Astrocyte (in vitro differentiated cells and primary cell): ENCODE results near the gene NELFB. TPM values are rescaled to one million over a fixed set of nuclear protein-coding genes. Genes with fewer than 3 reads are reported as not detected.
A peak's percentile ranks its signal among the peaks of the same experiment; 100 is the strongest.

Experiments used
- DNase-seq: peaks from one replicate; pipeline ENCODE4 v3.0.0-alpha.2; 2010; ENCODE audit warnings: low read depth
- FAIRE-seq: peaks from 2 replicates; lab custom pipeline; 2011; peaks lifted over from hg19 to GRCh38; lab: Jason Lieb, UNC
- H2AFZ ChIP-seq: 2 replicates; pipeline ENCODE4 v1.6.0; 2012; ENCODE audit warnings: low read depth, low read length, inconsistent platforms
- H3K27ac ChIP-seq: 2 replicates; pipeline ENCODE4 v1.5.1; 2011; ENCODE audit warnings: low read depth, low read length, inconsistent platforms
- H3K27me3 ChIP-seq: 2 replicates; pipeline ENCODE4 v1.6.0; 2011; ENCODE audit warnings: low read length, inconsistent platforms; ENCODE audit not compliant: insufficient read depth
- H3K36me3 ChIP-seq: 2 replicates; pipeline ENCODE4 v1.5.1; 2011; ENCODE audit warnings: low read length, inconsistent platforms; ENCODE audit not compliant: insufficient read depth
- H3K4me1 ChIP-seq: 2 replicates; pipeline ENCODE4 v1.5.1; 2011; ENCODE audit warnings: low read length, inconsistent platforms; ENCODE audit not compliant: insufficient read depth
- H3K4me2 ChIP-seq: 2 replicates; pipeline ENCODE4 v1.6.0; 2012; ENCODE audit warnings: low read length, inconsistent platforms
- H3K4me3 ChIP-seq: 2 replicates; pipeline ENCODE4 v1.5.1; 2011; ENCODE audit warnings: low read depth, mild to moderate bottlenecking, low read length, inconsistent platforms; ENCODE audit not compliant: insufficient read depth
- H3K79me2 ChIP-seq: 2 replicates; pipeline ENCODE4 v1.6.0; 2012; ENCODE audit warnings: mild to moderate bottlenecking, low read length, inconsistent platforms; ENCODE audit not compliant: insufficient read depth
- H3K9ac ChIP-seq: 2 replicates; pipeline ENCODE4 v1.6.0; 2012; ENCODE audit warnings: mild to moderate bottlenecking, low read length, inconsistent platforms
- H3K9me3 ChIP-seq: 2 replicates; pipeline ENCODE4 v1.5.1; 2012; ENCODE audit warnings: low read depth, mild to moderate bottlenecking, low read length, inconsistent platforms; ENCODE audit not compliant: insufficient read depth
- H4K20me1 ChIP-seq: 2 replicates; pipeline ENCODE4 v1.6.0; 2012; ENCODE audit warnings: low read length, inconsistent platforms; ENCODE audit not compliant: insufficient read depth
- H3K27ac Mint-ChIP-seq: one replicate; pipeline ENCODE4 v1.8.0; 2021; ENCODE audit warnings: mild to moderate bottlenecking, mixed read lengths; ENCODE audit not compliant: unreplicated experiment
- H3K27me3 Mint-ChIP-seq: one replicate; pipeline ENCODE4 v1.8.0; 2021; ENCODE audit warnings: low read depth, mixed read lengths; ENCODE audit not compliant: unreplicated experiment
- H3K36me3 Mint-ChIP-seq: one replicate; pipeline ENCODE4 v1.8.0; 2021; ENCODE audit warnings: low read depth, mixed read lengths; ENCODE audit not compliant: unreplicated experiment
- H3K4me1 Mint-ChIP-seq: one replicate; pipeline ENCODE4 v1.8.0; 2021; ENCODE audit warnings: low read depth, mixed read lengths; ENCODE audit not compliant: unreplicated experiment
- H3K4me3 Mint-ChIP-seq: one replicate; pipeline ENCODE4 v1.8.0; 2021; ENCODE audit warnings: mild to moderate bottlenecking, moderate library complexity, mixed read lengths; ENCODE audit not compliant: unreplicated experiment
- H3K9me3 Mint-ChIP-seq: one replicate; pipeline ENCODE4 v1.8.0; 2021; ENCODE audit warnings: mild to moderate bottlenecking, mixed read lengths; ENCODE audit not compliant: unreplicated experiment
- EZH2 ChIP-seq: IDR thresholded peaks from 2 replicates; pipeline ENCODE4 v1.6.1; 2012; ENCODE audit warnings: mild to moderate bottlenecking, low read length, inconsistent platforms; ENCODE audit not compliant: insufficient read depth
- total RNA-seq: library from RNA; stranded (reverse); gene quantifications from 2 replicates; pipeline ENCODE4 v1.2.1, GENCODE V29; 2021
- TF ChIP-seq, protein P1 (sequence below): IDR thresholded peaks from 2 replicates; pipeline ENCODE4 v1.5.1; 2011; ENCODE audit warnings: low read depth, mild to moderate bottlenecking, inconsistent platforms, low read length, moderate library complexity; ENCODE audit not compliant: insufficient read depth

The NELFB gene
- total RNA-seq, 1 donor from 2014 or later = 48.9 TPM

GRCh38 chr9:137299938-137300337 is 44.8 kb downstream of the NELFB start:
- H2AFZ ChIP-seq = no peak overlapping the region
- TF ChIP-seq, protein P1, sequence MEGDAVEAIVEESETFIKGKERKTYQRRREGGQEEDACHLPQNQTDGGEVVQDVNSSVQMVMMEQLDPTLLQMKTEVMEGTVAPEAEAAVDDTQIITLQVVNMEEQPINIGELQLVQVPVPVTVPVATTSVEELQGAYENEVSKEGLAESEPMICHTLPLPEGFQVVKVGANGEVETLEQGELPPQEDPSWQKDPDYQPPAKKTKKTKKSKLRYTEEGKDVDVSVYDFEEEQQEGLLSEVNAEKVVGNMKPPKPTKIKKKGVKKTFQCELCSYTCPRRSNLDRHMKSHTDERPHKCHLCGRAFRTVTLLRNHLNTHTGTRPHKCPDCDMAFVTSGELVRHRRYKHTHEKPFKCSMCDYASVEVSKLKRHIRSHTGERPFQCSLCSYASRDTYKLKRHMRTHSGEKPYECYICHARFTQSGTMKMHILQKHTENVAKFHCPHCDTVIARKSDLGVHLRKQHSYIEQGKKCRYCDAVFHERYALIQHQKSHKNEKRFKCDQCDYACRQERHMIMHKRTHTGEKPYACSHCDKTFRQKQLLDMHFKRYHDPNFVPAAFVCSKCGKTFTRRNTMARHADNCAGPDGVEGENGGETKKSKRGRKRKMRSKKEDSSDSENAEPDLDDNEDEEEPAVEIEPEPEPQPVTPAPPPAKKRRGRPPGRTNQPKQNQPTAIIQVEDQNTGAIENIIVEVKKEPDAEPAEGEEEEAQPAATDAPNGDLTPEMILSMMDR = no peak
- TF ChIP-seq EZH2 = no peak
- no peaks in the 10 kb centered on the region for H3K36me3 Mint-ChIP-seq
- no peaks in the 10 kb centered on the region for H3K9me3 ChIP-seq
- no peaks in the 10 kb centered on the region for H3K36me3 ChIP-seq
- peaks cover 41% of the 10 kb centered on the region for H3K4me1 ChIP-seq
- H3K4me1 Mint-ChIP-seq = peaks cover 8% of the 10 kb centered on the region
- no peak overlapping the region for H3K4me3 ChIP-seq
- no peak for FAIRE-seq
- no peaks in the 10 kb centered on the region for H3K79me2 ChIP-seq
- peak overlapping the region; percentile 65 for H3K4me2 ChIP-seq
- H3K27me3 ChIP-seq = peaks cover 8% of the 10 kb centered on the region
- H3K4me3 Mint-ChIP-seq = peak overlapping the region; percentile 92
- DNase-seq = no peak
- H3K27ac Mint-ChIP-seq = no peak overlapping the region
- H3K9me3 Mint-ChIP-seq = no peaks in the 10 kb centered on the region
- peaks cover 3% of the 10 kb centered on the region for H4K20me1 ChIP-seq
- no peak overlapping the region for H3K27ac ChIP-seq
- peaks cover 5% of the 10 kb centered on the region for H3K27me3 Mint-ChIP-seq
- no peak overlapping the region for H3K9ac ChIP-seq

GRCh38 chr9:137300567-137301080 is 45.5 kb downstream of the NELFB start:
- Mint-ChIP-seq H3K4me3 (peak overlapping the region; percentile 92), H3K4me1 (peaks cover 8% of the 10 kb centered on the region), H3K27ac (peak overlapping the region; percentile 81), H3K36me3 (no peaks in the 10 kb centered on the region), H3K27me3 (peaks cover 5% of the 10 kb centered on the region), H3K9me3 (no peaks in the 10 kb centered on the region)
- Histone ChIP-seq H4K20me1 (peaks cover 3% of the 10 kb centered on the region), H3K79me2 (no peaks in the 10 kb centered on the region), H3K36me3 (no peaks in the 10 kb centered on the region), H3K4me3 (peak overlapping the region; percentile 51), H3K9me3 (no peaks in the 10 kb centered on the region), H3K9ac (peak overlapping the region; percentile 57), H2AFZ (peak overlapping the region; percentile 84), H3K4me1 (peaks cover 45% of the 10 kb centered on the region), H3K27ac (no peak overlapping the region), H3K27me3 (peaks cover 8% of the 10 kb centered on the region), H3K4me2 (peak overlapping the region; percentile 88)
- DNase-seq = no peak
- FAIRE-seq = no peak
- TF ChIP-seq, protein P1 = no peak
- TF ChIP-seq EZH2 = no peak
